Gastroesophageal sphincter (tissue), 4 donors: ENCODE data around the gene SASH3. TPM values are rescaled to one million over a fixed set of nuclear protein-coding genes. Genes with fewer than 3 reads are reported as not detected.

ENCODE experiments used
- ATAC-seq: fragments of 150-250 bp; one replicate; pipeline ENCODE4 v1.9.1; 2016; ENCODE audit warnings: mild to moderate bottlenecking, moderate library complexity
- H3K27ac ChIP-seq, 4 donors: fragments of 200-600 bp; sonication (generic) in 3 of 4; 1 replicate in 3 of 4; 2 replicates in 1 of 4; pipeline ENCODE4 v1.5.1; 2016 to 2019
- H3K27me3 ChIP-seq: fragments of 200-600 bp; sonication (generic); one replicate; pipeline ENCODE4 v1.5.1; 2019
- H3K36me3 ChIP-seq, 2 donors: fragments of 200-600 bp; sonication (generic); one replicate each; pipeline ENCODE4 v1.5.1; 2019; ENCODE audit warnings: control low read depth in 1 of 2
- H3K4me1 ChIP-seq, 3 donors: fragments of 200-600 bp; sonication (generic); 1 replicate in 2 of 3; 2 replicates in 1 of 3; pipeline ENCODE4 v1.5.1; 2016 to 2019; ENCODE audit warnings: control low read depth in 2 of 3
- H3K4me3 ChIP-seq, 2 donors: fragments of 200-600 bp; sonication (generic); one replicate each; pipeline ENCODE4 v1.5.1; 2019; ENCODE audit warnings: mild to moderate bottlenecking in 1 of 2, moderate library complexity in 1 of 2
- H3K9me3 ChIP-seq, 3 donors: fragments of 200-600 bp; sonication (generic); one replicate each; pipeline ENCODE4 v1.5.1; 2017 to 2019; ENCODE audit warnings: control low read depth in 2 of 3
- CTCF ChIP-seq, 4 experiments: fragments of 200-600 bp in 2 of 4; fragments of 450-650 bp in 2 of 4; sonication (generic) in 1 of 4; IDR thresholded peaks; one replicate each; pipeline ENCODE4 v1.5.1; 2017 to 2019; ENCODE audit warnings: antibody characterized with exemption in 4 of 4, mild to moderate bottlenecking in 2 of 4, moderate library complexity in 2 of 4
- EP300 ChIP-seq: sonication (generic); formaldehyde crosslinking; IDR thresholded peaks from one replicate; pipeline ENCODE4 v1.6.1; 2017; ENCODE audit warnings: antibody characterized with exemption, mild to moderate bottlenecking
- POLR2A ChIP-seq, 2 donors: fragments of 450-650 bp; IDR thresholded peaks; one replicate each; pipeline ENCODE4 v1.6.1; 2017; ENCODE audit warnings: antibody characterized with exemption in 2 of 2, mild to moderate bottlenecking in 2 of 2, moderate library complexity in 1 of 2
- POLR2AphosphoS5 ChIP-seq: sonication (generic); formaldehyde crosslinking; IDR thresholded peaks from one replicate; pipeline ENCODE4 v1.6.1; 2017; ENCODE audit warnings: antibody characterized with exemption
- WGBS, 2 donors: methylation state at CpG; one replicate each; pipeline ENCODE4 v1.1.5; 2018; ENCODE audit warnings: low coverage in 1 of 2; 5-methylcytosine and 5-hydroxymethylcytosine counted together
- total RNA-seq, 4 donors: library from RNA; depleted of rRNA; stranded (reverse); fragments of >200 nt; gene quantifications; one replicate each; pipeline ENCODE4 v1.1.0, GENCODE V29; 2016

The SASH3 gene
- total RNA-seq, 4 donors from 2014 or later, result 1.9 to 8.2 (median 5.3) TPM

- H3K27ac ChIP-seq, result no peak overlapping the region
- WGBS, 2 donors, result 70 to 73% methylated on average over 3 to 4 of the region's 6 CpGs
- TF ChIP-seq POLR2AphosphoS5 (no peak), CTCF (IDR thresholded peaks at IDR 0.05) (no peak), EP300 (no peak), POLR2A (IDR thresholded peaks at IDR 0.05) (no peak)
- no peaks in the 10 kb centered on the region for H3K27me3 ChIP-seq
- H3K9me3 ChIP-seq, result no peaks in the 10 kb centered on the region
- H3K4me3 ChIP-seq, result no peak overlapping the region
- no peaks in the 10 kb centered on the region for H3K4me1 ChIP-seq
- peaks cover 0 to 54% of the 10 kb centered on the region in 2 donors for H3K36me3 ChIP-seq
- ATAC-seq, result no peak
Measured at GRCh38 chrX:129813662-129814368, 34.1 kb downstream of the SASH3 start.

- TF ChIP-seq POLR2AphosphoS5 (no peak), POLR2A (IDR thresholded peaks at IDR 0.05) (no peak), EP300 (no peak), CTCF (IDR thresholded peaks at IDR 0.05) (no peak)
- WGBS, 2 donors, result 69 to 80% methylated on average over 1 to 2 of the region's 2 CpGs
Measured at GRCh38 chrX:129818123-129818522, 38.4 kb downstream of the SASH3 start.

GRCh38 chrX:129823115-129823514, 43.4 kb downstream of the SASH3 start:
- no peaks in the 10 kb centered on the region for H3K4me1 ChIP-seq
- H3K9me3 ChIP-seq, result no peaks in the 10 kb centered on the region
- no peak overlapping the region for H3K4me3 ChIP-seq
- TF ChIP-seq POLR2AphosphoS5 (no peak), CTCF (IDR thresholded peaks at IDR 0.05) (peak in 2 of 4 experiments; percentile 18 to 51), EP300 (no peak), POLR2A (IDR thresholded peaks at IDR 0.05) (no peak)
- 61% methylated on average over 2 of the region's 2 CpGs; no CpG with 5 or more reads in 1 of the 2 donors for WGBS, 2 donors
- no peak overlapping the region for H3K27ac ChIP-seq
- no peaks in the 10 kb centered on the region for H3K27me3 ChIP-seq
- peaks cover 0 to 24% of the 10 kb centered on the region in 2 donors for H3K36me3 ChIP-seq
- ATAC-seq, result no peak

More at GRCh38 chrX:129818123-129818522, 38.4 kb downstream of the SASH3 start:
- Histone ChIP-seq H3K4me3 (no peak overlapping the region), H3K36me3 (peaks cover 0 to 21% of the 10 kb centered on the region in 2 donors), H3K9me3 (no peaks in the 10 kb centered on the region), H3K4me1 (no peaks in the 10 kb centered on the region), H3K27ac (no peak overlapping the region), H3K27me3 (no peaks in the 10 kb centered on the region)
- ATAC-seq, result no peak

GRCh38 chrX:129823522-129823921, 43.8 kb downstream of the SASH3 start:
- 96% methylated on average over 2 of the region's 6 CpGs; no CpG with 5 or more reads in 1 of the 2 donors for WGBS, 2 donors
- Histone ChIP-seq H3K27ac (no peak overlapping the region), H3K27me3 (no peaks in the 10 kb centered on the region), H3K36me3 (peaks cover 0 to 27% of the 10 kb centered on the region in 2 donors), H3K4me1 (no peaks in the 10 kb centered on the region), H3K9me3 (no peaks in the 10 kb centered on the region), H3K4me3 (no peak overlapping the region)
- TF ChIP-seq CTCF (IDR thresholded peaks at IDR 0.05) (no peak), POLR2A (IDR thresholded peaks at IDR 0.05) (no peak), EP300 (no peak), POLR2AphosphoS5 (no peak)
- no peak for ATAC-seq

GRCh38 chrX:129824620-129825019, 44.9 kb downstream of the SASH3 start:
- H3K36me3 ChIP-seq, result peaks cover 0 to 32% of the 10 kb centered on the region in 2 donors
- WGBS, 2 donors, result 97 to 100% methylated on average over 3 to 4 of the region's 4 CpGs
- H3K4me1 ChIP-seq, result no peaks in the 10 kb centered on the region
- no peak overlapping the region for H3K27ac ChIP-seq
- ATAC-seq, result no peak
- H3K27me3 ChIP-seq, result no peaks in the 10 kb centered on the region
- TF ChIP-seq EP300 (no peak), CTCF (IDR thresholded peaks at IDR 0.05) (no peak), POLR2AphosphoS5 (no peak), POLR2A (IDR thresholded peaks at IDR 0.05) (no peak)
- no peak overlapping the region for H3K4me3 ChIP-seq
- no peaks in the 10 kb centered on the region for H3K9me3 ChIP-seq
